Caco-2 (cell line): ENCODE data around the gene SYT9. TPM values are rescaled to one million over a fixed set of nuclear protein-coding genes. Genes with fewer than 3 reads are reported as not detected.

ENCODE experiments used
- BruUV-seq: library from RNA; stranded (reverse); fragments of 400-500 nt; replicated peaks from 2 replicates; lab custom pipeline; 2021; lab: Mats Ljungman, UMichigan
- CTCF ChIA-PET: fragments of 300-600 bp; sonication (Branson Sonifier 250); formaldehyde crosslinking; loops from one replicate; lab custom pipeline; 2022; ENCODE audit warnings: antibody characterized with exemption; lab: Charles Lee
- POLR2A ChIA-PET: fragments of 300-600 bp; sonication (Branson Sonifier 250); formaldehyde crosslinking; loops from one replicate; lab custom pipeline; 2022; ENCODE audit warnings: antibody characterized with exemption; lab: Charles Lee
- DNase-seq, 2 experiments: peaks; one replicate each; pipeline versions ENCODE4 v3.0.0 to v3.0.0-alpha.2; 2020 to 2022
- H3K27me3 ChIP-seq: replicated peaks from 2 replicates; pipeline ENCODE4 v1.6.0; 2011; ENCODE audit warnings: low read length; ENCODE audit not compliant: control insufficient read depth, insufficient read depth
- H3K36me3 ChIP-seq: 2 replicates; pipeline ENCODE4 v1.5.1; 2011; ENCODE audit warnings: low read length; ENCODE audit not compliant: control insufficient read depth, insufficient read depth
- H3K4me1 ChIP-seq: fragments of 250-450 bp; sonication (Bioruptor Pico); 2 replicates; pipeline ENCODE4 v1.5.1; 2020; ENCODE audit warnings: mild to moderate bottlenecking
- H3K4me3 ChIP-seq: 2 replicates; pipeline ENCODE4 v1.5.1; 2011; ENCODE audit warnings: low read depth, mild to moderate bottlenecking, control low read depth, low read length
- H3K9me3 ChIP-seq: fragments of 250-450 bp; sonication (Bioruptor Pico); 2 replicates; pipeline ENCODE4 v1.5.1; 2020; ENCODE audit warnings: mild to moderate bottlenecking, moderate library complexity
- H3K27ac Mint-ChIP-seq: one replicate; pipeline ENCODE4 v1.8.0; 2022; ENCODE audit warnings: mixed read lengths; ENCODE audit not compliant: unreplicated experiment
- H3K27me3 Mint-ChIP-seq: one replicate; pipeline ENCODE4 v1.8.0; 2022; ENCODE audit warnings: mixed read lengths; ENCODE audit not compliant: insufficient read depth, unreplicated experiment
- H3K36me3 Mint-ChIP-seq: one replicate; pipeline ENCODE4 v1.8.0; 2022; ENCODE audit warnings: mild to moderate bottlenecking, mixed read lengths; ENCODE audit not compliant: insufficient read depth, unreplicated experiment
- H3K4me1 Mint-ChIP-seq: one replicate; pipeline ENCODE4 v1.8.0; 2022; ENCODE audit warnings: low read depth, mixed read lengths; ENCODE audit not compliant: unreplicated experiment
- H3K4me3 Mint-ChIP-seq: one replicate; pipeline ENCODE4 v1.8.0; 2022; ENCODE audit warnings: mild to moderate bottlenecking, moderate library complexity, mixed read lengths; ENCODE audit not compliant: unreplicated experiment
- H3K9me3 Mint-ChIP-seq: one replicate; pipeline ENCODE4 v1.8.0; 2022; ENCODE audit warnings: mixed read lengths; ENCODE audit not compliant: unreplicated experiment
- intact Hi-C: fragments of 100-400 bp; cut with micrococcal nuclease; formaldehyde crosslinking; loops from one replicate; pipeline ENCODE4 v1.10.0; 2022; ENCODE audit not compliant: unreplicated experiment
- total RNA-seq: library from RNA; stranded (reverse); gene quantifications from 2 replicates; pipeline ENCODE4 v1.2.3, GENCODE V29; 2022
- TF ChIP-seq, protein P1 (sequence below), 2 experiments: fragments of 200-600 bp in 1 of 2; IDR thresholded peaks; 1 replicate in 1 of 2; 2 replicates in 1 of 2; pipeline versions ENCODE4 v1.5.1 to v1.8.0; 2011 to 2022; ENCODE audit warnings: antibody characterized with exemption in 1 of 2, control low read depth in 1 of 2, inconsistent platforms in 1 of 2, low read depth in 1 of 2, low read length in 1 of 2, mild to moderate bottlenecking in 1 of 2, moderate library complexity in 1 of 2; ENCODE audit not compliant: insufficient read depth in 1 of 2, severe bottlenecking in 1 of 2, unreplicated experiment in 1 of 2

SYT9 gene
- total RNA-seq, 1 experiment from 2014 or later: not detected

DNA sequence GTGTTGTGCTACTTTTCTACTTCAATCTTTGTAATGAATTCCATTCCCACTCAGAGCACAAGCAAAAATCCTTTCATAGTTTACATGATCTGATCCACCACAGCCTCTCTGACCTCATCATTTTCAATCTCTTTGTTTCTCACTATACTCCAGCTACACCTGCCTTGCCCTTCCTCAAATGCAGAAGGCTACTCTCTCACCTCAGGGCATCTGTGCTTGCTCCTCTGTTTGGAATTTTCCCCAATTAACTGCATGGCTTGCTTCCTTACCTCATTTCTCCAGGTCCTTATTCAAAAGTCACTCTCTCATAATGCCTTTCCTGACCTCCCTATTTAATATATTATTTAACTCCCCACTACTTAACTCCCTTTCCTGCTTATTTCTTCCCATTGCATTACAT lies 133.0 kb downstream of the SYT9 start:
- TF ChIP-seq, protein P1, sequence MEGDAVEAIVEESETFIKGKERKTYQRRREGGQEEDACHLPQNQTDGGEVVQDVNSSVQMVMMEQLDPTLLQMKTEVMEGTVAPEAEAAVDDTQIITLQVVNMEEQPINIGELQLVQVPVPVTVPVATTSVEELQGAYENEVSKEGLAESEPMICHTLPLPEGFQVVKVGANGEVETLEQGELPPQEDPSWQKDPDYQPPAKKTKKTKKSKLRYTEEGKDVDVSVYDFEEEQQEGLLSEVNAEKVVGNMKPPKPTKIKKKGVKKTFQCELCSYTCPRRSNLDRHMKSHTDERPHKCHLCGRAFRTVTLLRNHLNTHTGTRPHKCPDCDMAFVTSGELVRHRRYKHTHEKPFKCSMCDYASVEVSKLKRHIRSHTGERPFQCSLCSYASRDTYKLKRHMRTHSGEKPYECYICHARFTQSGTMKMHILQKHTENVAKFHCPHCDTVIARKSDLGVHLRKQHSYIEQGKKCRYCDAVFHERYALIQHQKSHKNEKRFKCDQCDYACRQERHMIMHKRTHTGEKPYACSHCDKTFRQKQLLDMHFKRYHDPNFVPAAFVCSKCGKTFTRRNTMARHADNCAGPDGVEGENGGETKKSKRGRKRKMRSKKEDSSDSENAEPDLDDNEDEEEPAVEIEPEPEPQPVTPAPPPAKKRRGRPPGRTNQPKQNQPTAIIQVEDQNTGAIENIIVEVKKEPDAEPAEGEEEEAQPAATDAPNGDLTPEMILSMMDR (IDR thresholded peaks at IDR 0.05; ENCODE audit: insufficient read depth in 1 of 2, low read depth in 1 of 2, low read length in 1 of 2, severe bottlenecking in 1 of 2, unreplicated experiment in 1 of 2): no peak
- Mint-ChIP-seq H3K4me1 (no peaks in the 10 kb centered on the region), H3K36me3 (no peaks in the 10 kb centered on the region), H3K9me3 (no peaks in the 10 kb centered on the region), H3K27me3 (peaks cover 10% of the 10 kb centered on the region), H3K27ac (no peak overlapping the region), H3K4me3 (no peak overlapping the region)
- Histone ChIP-seq H3K27me3 (no peaks in the 10 kb centered on the region), H3K4me1 (no peaks in the 10 kb centered on the region), H3K36me3 (no peaks in the 10 kb centered on the region), H3K4me3 (no peak overlapping the region), H3K9me3 (no peaks in the 10 kb centered on the region)
- no peak for DNase-seq
- no TSS peak for BruUV-seq
- ChIA-PET CTCF (no interaction called here), POLR2A (no interaction called here)
- intact Hi-C loops: loop anchor here (5.0 kb wide), 1 partner anchor 52 kb away; no protein-coding TSS in a partner anchor

DNA sequence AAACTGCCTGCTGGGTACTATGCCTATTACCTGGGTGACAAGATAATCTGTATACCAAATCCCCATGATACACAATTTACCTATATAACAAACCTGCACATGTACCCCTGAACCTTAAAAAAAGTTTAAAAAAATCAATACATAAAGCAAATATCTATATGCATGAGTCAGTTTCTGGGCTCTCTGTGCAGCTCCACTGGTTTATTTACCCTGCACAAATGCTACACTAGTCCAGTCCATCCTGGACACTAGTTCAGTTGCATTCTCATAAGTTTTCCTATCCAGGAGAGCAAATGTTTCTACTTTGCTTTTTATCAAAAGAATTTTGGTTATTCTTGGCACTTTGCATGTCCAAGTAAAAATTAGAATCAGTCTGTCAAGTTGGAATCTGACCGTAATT lies 133.8 kb downstream of the SYT9 start:
- TF ChIP-seq, protein P1 (IDR thresholded peaks at IDR 0.05; ENCODE audit: insufficient read depth in 1 of 2, low read depth in 1 of 2, low read length in 1 of 2, severe bottlenecking in 1 of 2, unreplicated experiment in 1 of 2): no peak
- intact Hi-C loops: no loop called here
- ChIA-PET CTCF (no interaction called here), POLR2A (no interaction called here)
- DNase-seq: no peak
- no TSS peak for BruUV-seq
- Mint-ChIP-seq H3K9me3 (no peaks in the 10 kb centered on the region), H3K27ac (no peak overlapping the region), H3K4me1 (no peaks in the 10 kb centered on the region), H3K36me3 (no peaks in the 10 kb centered on the region), H3K27me3 (peaks cover 6% of the 10 kb centered on the region), H3K4me3 (no peak overlapping the region)
- no peaks in the 10 kb centered on the region for H3K36me3 ChIP-seq
- no peak overlapping the region for H3K4me3 ChIP-seq
- no peaks in the 10 kb centered on the region for H3K9me3 ChIP-seq
- H3K27me3 ChIP-seq: no peaks in the 10 kb centered on the region
- H3K4me1 ChIP-seq: no peaks in the 10 kb centered on the region

DNA sequence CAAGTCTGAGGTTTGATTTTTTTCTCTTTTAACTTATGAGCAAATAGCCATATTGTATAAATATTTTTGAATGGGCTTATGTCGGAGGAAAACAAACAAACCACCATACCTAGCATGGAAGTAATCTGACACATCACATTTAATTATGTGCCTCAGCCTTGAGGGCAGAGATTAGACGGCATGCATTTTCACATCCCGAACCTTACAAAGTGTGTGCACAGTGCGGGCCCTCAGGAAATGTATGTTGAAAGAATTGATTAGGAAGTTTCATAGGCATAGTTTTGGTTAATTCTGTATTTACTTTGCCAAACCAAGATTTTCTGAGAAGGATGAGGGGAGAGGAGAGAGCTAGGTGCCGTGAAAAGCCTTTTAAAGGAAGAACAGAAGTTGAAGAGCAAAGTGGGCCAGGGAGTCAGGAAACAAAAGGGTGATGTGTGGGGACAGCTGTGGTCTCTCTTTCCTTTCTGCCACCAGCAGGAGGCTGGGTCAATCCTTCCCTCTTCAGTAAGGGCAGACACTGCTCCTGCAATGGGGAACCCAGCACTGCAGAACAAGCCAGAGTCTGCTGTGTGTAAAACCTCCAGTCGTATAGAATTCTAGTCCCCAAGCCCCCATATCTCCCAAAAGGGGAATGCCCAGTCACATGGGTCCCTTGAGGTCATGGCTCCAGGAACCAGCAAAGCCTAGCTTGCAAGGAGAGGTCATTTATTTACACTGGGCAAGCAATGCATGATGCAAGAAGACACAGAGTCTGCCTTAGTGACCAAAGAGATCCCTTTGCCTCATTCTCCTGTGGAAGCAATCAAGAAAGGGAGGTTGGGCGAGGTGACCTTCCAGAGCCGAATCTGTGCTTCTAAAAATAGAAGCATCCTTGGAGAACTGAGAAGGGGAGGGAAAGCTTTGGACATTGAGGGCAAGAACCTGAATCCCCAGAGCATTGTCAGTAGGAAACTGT lies 162.5 kb downstream of the SYT9 start:
- peaks cover 5% of the 10 kb centered on the region for H3K4me1 Mint-ChIP-seq
- intact Hi-C loops: loop anchor here (2.0 kb wide), 1 partner anchor 29 kb away; no protein-coding TSS in a partner anchor
- TF ChIP-seq, protein P1 (IDR thresholded peaks at IDR 0.05; ENCODE audit: insufficient read depth in 1 of 2, low read depth in 1 of 2, low read length in 1 of 2, severe bottlenecking in 1 of 2, unreplicated experiment in 1 of 2): no peak
- H3K27me3 ChIP-seq: no peaks in the 10 kb centered on the region
- peak overlapping the region; percentile 75 for H3K27ac Mint-ChIP-seq
- DNase-seq: peak in 1 of 2 experiments; percentile 4
- no peaks in the 10 kb centered on the region for H3K36me3 ChIP-seq
- H3K36me3 Mint-ChIP-seq: no peaks in the 10 kb centered on the region
- BruUV-seq: no TSS peak
- no peaks in the 10 kb centered on the region for H3K9me3 Mint-ChIP-seq
- H3K4me1 ChIP-seq: no peaks in the 10 kb centered on the region
- no peak overlapping the region for H3K4me3 Mint-ChIP-seq
- H3K9me3 ChIP-seq: 0 out of 2 replicates have a peak, but pooled peaks cover 4% of the 10 kb centered on the region
- no peak overlapping the region for H3K4me3 ChIP-seq
- ChIA-PET POLR2A (no interaction called here), CTCF (interaction anchor here (0.9 to 1.3 kb wide), 3 partner anchors 28 to 61 kb away, joined by 3 to 6 read pairs (median 3); no protein-coding TSS in a partner anchor)
- peaks cover 16% of the 10 kb centered on the region for H3K27me3 Mint-ChIP-seq
